ENCODE results near the gene ACTA1.
"Not testable (repeated sequence)": the region's sequence is repeated elsewhere in the genome, so short reads cannot be mapped to it uniquely, and the experiment has no call there.

Gene ACTA1

DNA sequence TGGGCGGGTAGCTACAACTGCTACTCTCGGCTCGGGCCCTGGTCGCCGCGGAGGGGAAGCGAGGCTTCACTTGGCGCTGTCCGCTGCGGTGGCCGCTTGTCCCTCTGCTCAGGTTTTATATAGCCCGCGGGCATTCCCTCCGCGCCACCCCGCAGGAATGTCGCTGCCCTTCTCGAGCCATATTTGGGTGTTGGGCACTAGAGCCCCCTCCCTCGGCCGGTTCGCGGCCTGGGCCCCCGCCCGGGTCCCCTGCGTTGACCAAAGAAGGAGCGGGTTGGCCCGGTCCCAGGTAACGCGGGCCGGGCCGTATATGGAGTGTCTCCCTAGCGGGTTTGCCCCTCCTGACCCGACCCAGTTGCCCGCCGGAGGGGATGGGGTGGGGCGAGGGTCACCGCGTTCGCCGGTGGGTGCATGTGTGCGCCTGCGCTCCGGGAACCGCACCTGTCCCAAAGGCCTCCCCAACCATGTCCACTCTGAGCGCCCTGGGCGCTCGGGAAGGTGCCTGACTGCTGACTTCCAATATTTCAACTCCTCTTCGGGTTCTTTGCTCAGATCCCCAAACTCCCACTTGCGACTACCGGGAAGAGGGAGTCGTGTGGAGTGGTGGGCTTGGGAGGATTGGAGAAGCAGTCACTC is at the start of gene ACTA1:
Gene ACTA1, minus strand, starts transcription at position 90 of the 636 bp plus-strand sequence. CDS start 979 bp downstream, outside the sequence.
- H3K27me3 ChIP-seq (ENCODE audit: control insufficient read depth in 1 of 2, insufficient read depth in 2 of 2, low read length in 2 of 2), result peaks cover 48 to 56% of the 10 kb centered on the region in 2 donors
- no peak within 1 kb of the TSS for H3K27ac ChIP-seq (ENCODE audit: low read depth, low read length)
- no peak within 1 kb of the TSS for H3K9ac ChIP-seq (ENCODE audit: low read length)
- no peaks in the 10 kb centered on the region for H3K36me3 ChIP-seq (ENCODE audit: insufficient read depth, low read length)
- H3K9me3 ChIP-seq (ENCODE audit: low read length), result no peaks in the 10 kb centered on the region
- H3K4me1 ChIP-seq (ENCODE audit: insufficient read depth, low read length), result peaks cover 17% of the 10 kb centered on the region
- no peak within 1 kb of the TSS for H3K4me3 ChIP-seq (ENCODE audit: low read depth in 1 of 2, low read length in 2 of 2)

DNA sequence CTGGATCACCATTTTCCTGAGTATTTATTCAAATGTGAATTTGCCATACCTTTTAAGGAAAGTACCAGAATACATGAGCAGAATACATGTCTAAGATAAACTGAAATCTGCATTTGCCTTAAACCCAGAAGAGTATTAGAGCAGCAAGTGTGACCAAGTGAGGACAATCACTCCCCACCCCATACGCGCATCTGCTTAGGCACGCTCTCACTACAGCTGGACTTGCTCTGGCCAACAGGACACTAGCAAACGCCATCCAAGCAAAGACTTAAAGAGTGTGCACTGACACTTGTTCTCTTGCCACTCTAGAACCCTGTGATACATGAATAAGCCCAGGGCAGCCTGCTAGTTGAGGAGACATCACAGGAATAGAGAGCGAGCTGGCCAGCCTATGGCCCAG is 48.6 kb upstream of the ACTA1 start:
- H3K36me3 ChIP-seq (ENCODE audit: insufficient read depth, low read length), result peaks cover 69% of the 10 kb centered on the region
- H3K9ac ChIP-seq (ENCODE audit: low read length), result no peak overlapping the region

GRCh38 chr1:229480495-229480894 is 46.6 kb upstream of the ACTA1 start:
- Histone ChIP-seq H3K4me3 (ENCODE audit: low read depth in 1 of 2, low read length in 2 of 2) (no peak overlapping the region), H3K36me3 (ENCODE audit: insufficient read depth, low read length) (peaks cover 52% of the 10 kb centered on the region), H3K27me3 (ENCODE audit: control insufficient read depth in 1 of 2, insufficient read depth in 2 of 2, low read length in 2 of 2) (no peaks in the 10 kb centered on the region), H3K9me3 (ENCODE audit: low read length) (no peaks in the 10 kb centered on the region), H3K4me1 (ENCODE audit: insufficient read depth, low read length) (no peaks in the 10 kb centered on the region), H3K9ac (ENCODE audit: low read length) (no peak overlapping the region), H3K27ac (ENCODE audit: low read depth, low read length) (no peak overlapping the region)

More for the DNA sequence above, 48.6 kb upstream of the ACTA1 start:
- no peaks in the 10 kb centered on the region for H3K27me3 ChIP-seq (ENCODE audit: control insufficient read depth in 1 of 2, insufficient read depth in 2 of 2, low read length in 2 of 2)
- H3K27ac ChIP-seq (ENCODE audit: low read depth, low read length), result no peak overlapping the region
- no peaks in the 10 kb centered on the region for H3K9me3 ChIP-seq (ENCODE audit: low read length)
- H3K4me3 ChIP-seq (ENCODE audit: low read depth in 1 of 2, low read length in 2 of 2), result no peak overlapping the region
- no peaks in the 10 kb centered on the region for H3K4me1 ChIP-seq (ENCODE audit: insufficient read depth, low read length)

- H3K36me3 ChIP-seq (ENCODE audit: insufficient read depth, low read length), result peaks cover 49% of the 10 kb centered on the region
- no peak overlapping the region for H3K4me3 ChIP-seq (ENCODE audit: low read depth in 1 of 2, low read length in 2 of 2)
- H3K27ac ChIP-seq (ENCODE audit: low read depth, low read length), result no peak overlapping the region
- H3K27me3 ChIP-seq (ENCODE audit: control insufficient read depth in 1 of 2, insufficient read depth in 2 of 2, low read length in 2 of 2), result no peaks in the 10 kb centered on the region
- H3K4me1 ChIP-seq (ENCODE audit: insufficient read depth, low read length), result no peaks in the 10 kb centered on the region
- H3K9ac ChIP-seq (ENCODE audit: low read length), result no peak overlapping the region
- no peaks in the 10 kb centered on the region for H3K9me3 ChIP-seq (ENCODE audit: low read length)
Observed at GRCh38 chr1:229479660-229480399, 45.9 kb upstream of the ACTA1 start.

DNA sequence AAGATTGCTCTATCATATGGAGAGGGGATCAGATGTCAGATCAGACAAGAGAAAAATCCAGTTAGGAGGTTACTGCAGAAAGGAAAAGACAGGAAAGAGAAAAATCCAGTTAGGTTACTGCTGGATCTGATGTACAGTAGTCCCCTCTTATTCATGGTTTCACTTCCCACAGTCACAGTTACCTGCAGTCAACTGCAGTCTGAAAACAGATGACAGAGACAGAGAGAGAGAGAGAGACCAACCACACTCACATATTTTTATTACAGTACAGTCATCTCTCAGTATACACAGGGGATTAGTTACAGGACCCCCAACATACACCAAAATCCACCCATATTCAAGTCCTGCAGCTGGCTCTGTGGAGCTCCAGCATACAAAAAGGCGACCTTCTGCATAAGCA is 45.0 kb upstream of the ACTA1 start:
- Histone ChIP-seq H3K27me3 (ENCODE audit: control insufficient read depth in 1 of 2, insufficient read depth in 2 of 2, low read length in 2 of 2) (no peaks in the 10 kb centered on the region), H3K27ac (ENCODE audit: low read depth, low read length) (no peak overlapping the region), H3K4me3 (ENCODE audit: low read depth in 1 of 2, low read length in 2 of 2) (no peak overlapping the region), H3K4me1 (ENCODE audit: insufficient read depth, low read length) (no peaks in the 10 kb centered on the region), H3K9me3 (ENCODE audit: low read length) (no peaks in the 10 kb centered on the region), H3K36me3 (ENCODE audit: insufficient read depth, low read length) (peaks cover 53% of the 10 kb centered on the region), H3K9ac (ENCODE audit: low read length) (no peak overlapping the region)

DNA sequence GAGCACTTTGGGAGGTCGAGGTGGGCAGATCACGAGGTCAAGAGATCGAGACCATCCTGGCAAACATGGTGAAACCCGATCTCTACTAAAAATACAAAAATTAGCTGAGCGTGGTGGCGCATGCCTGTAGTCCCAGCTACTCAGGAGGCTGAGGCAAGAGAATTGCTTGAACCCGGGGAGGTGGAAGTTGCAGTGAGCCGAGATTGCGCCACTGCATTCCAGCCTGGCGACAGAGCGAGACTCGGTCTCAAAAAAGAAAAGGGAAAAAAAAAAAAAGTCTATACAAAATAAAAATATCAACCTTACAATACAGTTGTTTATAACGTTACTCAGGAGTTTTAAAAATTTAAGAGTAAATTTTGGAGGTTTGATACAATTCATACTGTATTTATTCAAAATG is 42.0 kb upstream of the ACTA1 start:
- peaks cover 46% of the 10 kb centered on the region for H3K36me3 ChIP-seq (ENCODE audit: insufficient read depth, low read length)
- H3K4me3 ChIP-seq (ENCODE audit: low read depth in 1 of 2, low read length in 2 of 2); H3K9ac ChIP-seq (ENCODE audit: low read length); H3K9me3 ChIP-seq (ENCODE audit: low read length); H3K4me1 ChIP-seq (ENCODE audit: insufficient read depth, low read length); H3K27me3 ChIP-seq (ENCODE audit: control insufficient read depth in 1 of 2, insufficient read depth in 2 of 2, low read length in 2 of 2); H3K27ac ChIP-seq (ENCODE audit: low read depth, low read length): not testable (repeated sequence)

- Histone ChIP-seq H3K4me1 (ENCODE audit: insufficient read depth, low read length) (no peaks in the 10 kb centered on the region), H3K27ac (ENCODE audit: low read depth, low read length) (no peak overlapping the region), H3K9ac (ENCODE audit: low read length) (no peak overlapping the region), H3K9me3 (ENCODE audit: low read length) (no peaks in the 10 kb centered on the region), H3K36me3 (ENCODE audit: insufficient read depth, low read length) (peaks cover 59% of the 10 kb centered on the region), H3K4me3 (ENCODE audit: low read depth in 1 of 2, low read length in 2 of 2) (no peak overlapping the region), H3K27me3 (ENCODE audit: control insufficient read depth in 1 of 2, insufficient read depth in 2 of 2, low read length in 2 of 2) (no peaks in the 10 kb centered on the region)
Observed at GRCh38 chr1:229474509-229474908, 40.6 kb upstream of the ACTA1 start.

DNA sequence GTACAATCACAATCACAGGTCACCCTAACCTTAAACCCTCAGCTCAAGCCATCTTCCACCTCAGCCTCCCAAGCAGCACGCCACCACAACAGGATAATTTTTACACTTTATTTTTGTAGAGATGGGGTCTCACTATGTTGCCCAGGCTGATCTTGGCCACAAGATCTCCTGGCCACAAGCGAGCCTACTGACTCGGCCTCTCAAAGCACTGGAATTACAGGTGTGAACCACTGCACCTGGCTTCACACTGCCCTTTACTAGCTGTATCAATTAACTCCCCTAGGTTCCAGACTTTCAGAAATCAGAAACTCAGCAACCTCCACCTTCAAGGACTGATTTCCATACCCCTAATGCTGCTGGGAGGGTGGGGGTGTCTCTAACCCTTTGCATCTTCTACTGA is 37.3 kb upstream of the ACTA1 start:
- Histone ChIP-seq H3K36me3 (ENCODE audit: insufficient read depth, low read length) (peaks cover 61% of the 10 kb centered on the region), H3K9ac (ENCODE audit: low read length) (no peak overlapping the region), H3K4me3 (ENCODE audit: low read depth in 1 of 2, low read length in 2 of 2) (no peak overlapping the region), H3K27me3 (ENCODE audit: control insufficient read depth in 1 of 2, insufficient read depth in 2 of 2, low read length in 2 of 2) (no peaks in the 10 kb centered on the region), H3K4me1 (ENCODE audit: insufficient read depth, low read length) (no peaks in the 10 kb centered on the region), H3K9me3 (ENCODE audit: low read length) (no peaks in the 10 kb centered on the region), H3K27ac (ENCODE audit: low read depth, low read length) (no peak overlapping the region)

DNA sequence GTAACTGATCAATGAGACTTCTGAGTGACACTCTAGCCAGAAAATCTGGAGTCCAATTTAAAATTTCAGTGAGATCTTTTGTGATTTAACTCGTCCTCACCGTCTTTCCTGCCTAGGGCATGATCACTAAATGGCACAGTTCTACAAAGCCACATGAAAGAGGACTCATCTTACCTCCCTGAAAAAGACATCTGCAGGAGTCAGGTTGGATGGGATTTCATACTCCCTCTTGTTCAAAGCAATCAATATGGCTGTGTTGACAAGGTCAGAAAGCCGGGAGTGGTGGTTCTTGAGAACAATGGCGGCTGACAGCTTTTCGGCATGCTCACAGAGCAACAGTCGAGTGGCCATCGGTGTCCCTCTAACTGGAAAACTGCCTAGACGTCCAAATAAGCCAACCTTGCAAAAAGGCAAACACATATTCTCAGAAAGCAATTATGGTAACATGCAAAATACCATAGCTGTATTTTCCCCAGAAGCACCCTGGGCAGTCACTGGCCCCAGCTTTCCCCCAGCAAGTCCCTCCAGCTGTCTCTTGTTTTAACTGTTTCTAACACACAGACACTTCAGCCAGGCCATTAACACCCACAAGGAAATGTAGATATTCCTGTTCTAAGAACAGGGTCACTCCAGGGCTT is 36.6 kb upstream of the ACTA1 start:
- Histone ChIP-seq H3K4me3 (ENCODE audit: low read depth in 1 of 2, low read length in 2 of 2) (no peak overlapping the region), H3K27ac (ENCODE audit: low read depth, low read length) (no peak overlapping the region), H3K36me3 (ENCODE audit: insufficient read depth, low read length) (peaks cover 65% of the 10 kb centered on the region), H3K9ac (ENCODE audit: low read length) (no peak overlapping the region), H3K27me3 (ENCODE audit: control insufficient read depth in 1 of 2, insufficient read depth in 2 of 2, low read length in 2 of 2) (no peaks in the 10 kb centered on the region), H3K9me3 (ENCODE audit: low read length) (no peaks in the 10 kb centered on the region), H3K4me1 (ENCODE audit: insufficient read depth, low read length) (no peaks in the 10 kb centered on the region)

DNA sequence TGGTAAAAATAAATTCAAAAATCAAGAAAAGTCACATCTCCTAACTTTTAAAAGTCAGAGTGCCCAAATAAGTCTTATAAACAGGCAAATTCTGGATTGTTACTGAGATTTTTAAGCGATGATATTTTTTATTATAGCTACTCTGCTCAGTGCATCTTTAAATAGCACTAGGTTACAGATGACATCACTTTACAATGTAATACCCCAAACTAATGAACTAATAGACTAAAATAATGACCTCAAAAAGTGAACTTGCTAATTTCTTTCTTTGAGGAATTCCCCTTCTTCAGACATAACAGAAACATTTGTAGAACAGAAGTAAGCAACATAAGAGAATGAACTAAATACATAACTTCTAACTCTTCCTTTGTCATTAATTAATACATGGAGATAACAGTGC is 33.0 kb upstream of the ACTA1 start:
- Histone ChIP-seq H3K9ac (ENCODE audit: low read length) (no peak overlapping the region), H3K4me1 (ENCODE audit: insufficient read depth, low read length) (no peaks in the 10 kb centered on the region), H3K36me3 (ENCODE audit: insufficient read depth, low read length) (peaks cover 74% of the 10 kb centered on the region), H3K4me3 (ENCODE audit: low read depth in 1 of 2, low read length in 2 of 2) (no peak overlapping the region), H3K27ac (ENCODE audit: low read depth, low read length) (no peak overlapping the region), H3K9me3 (ENCODE audit: low read length) (no peaks in the 10 kb centered on the region), H3K27me3 (ENCODE audit: control insufficient read depth in 1 of 2, insufficient read depth in 2 of 2, low read length in 2 of 2) (no peaks in the 10 kb centered on the region)

GRCh38 chr1:229464672-229465071 is 30.8 kb upstream of the ACTA1 start:
- Histone ChIP-seq H3K36me3 (ENCODE audit: insufficient read depth, low read length) (peaks cover 72% of the 10 kb centered on the region), H3K27ac (ENCODE audit: low read depth, low read length) (no peak overlapping the region), H3K9ac (ENCODE audit: low read length) (no peak overlapping the region), H3K9me3 (ENCODE audit: low read length) (no peaks in the 10 kb centered on the region), H3K4me3 (ENCODE audit: low read depth in 1 of 2, low read length in 2 of 2) (no peak overlapping the region), H3K27me3 (ENCODE audit: control insufficient read depth in 1 of 2, insufficient read depth in 2 of 2, low read length in 2 of 2) (no peaks in the 10 kb centered on the region), H3K4me1 (ENCODE audit: insufficient read depth, low read length) (no peaks in the 10 kb centered on the region)
